ENCODE data around the gene SLC12A6. TPM values are rescaled to one million over a fixed set of nuclear protein-coding genes. Genes with fewer than 3 reads are reported as not detected.
"Not testable (repeated sequence)": the region's sequence is repeated elsewhere in the genome, so short reads cannot be mapped to it uniquely, and the experiment has no call there.

The SLC12A6 gene
- polyA plus RNA-seq (ENCODE audit: insufficient read length in 4 of 4) = 10 to 100 TPM; 20.3 to 25.4 (median 23.1) TPM

GRCh38 chr15:34337557-34338306 lies at the start of gene SLC12A6:
SLC12A6 (minus strand) TSS chr15:34337781; CDS start chr15:34336680, 1,101 bp downstream.
- DNase-seq (ENCODE audit: low read depth in 4 of 4, low spot score in 3 of 4) = peak; percentile 61 to 73 (median 70)

DNA sequence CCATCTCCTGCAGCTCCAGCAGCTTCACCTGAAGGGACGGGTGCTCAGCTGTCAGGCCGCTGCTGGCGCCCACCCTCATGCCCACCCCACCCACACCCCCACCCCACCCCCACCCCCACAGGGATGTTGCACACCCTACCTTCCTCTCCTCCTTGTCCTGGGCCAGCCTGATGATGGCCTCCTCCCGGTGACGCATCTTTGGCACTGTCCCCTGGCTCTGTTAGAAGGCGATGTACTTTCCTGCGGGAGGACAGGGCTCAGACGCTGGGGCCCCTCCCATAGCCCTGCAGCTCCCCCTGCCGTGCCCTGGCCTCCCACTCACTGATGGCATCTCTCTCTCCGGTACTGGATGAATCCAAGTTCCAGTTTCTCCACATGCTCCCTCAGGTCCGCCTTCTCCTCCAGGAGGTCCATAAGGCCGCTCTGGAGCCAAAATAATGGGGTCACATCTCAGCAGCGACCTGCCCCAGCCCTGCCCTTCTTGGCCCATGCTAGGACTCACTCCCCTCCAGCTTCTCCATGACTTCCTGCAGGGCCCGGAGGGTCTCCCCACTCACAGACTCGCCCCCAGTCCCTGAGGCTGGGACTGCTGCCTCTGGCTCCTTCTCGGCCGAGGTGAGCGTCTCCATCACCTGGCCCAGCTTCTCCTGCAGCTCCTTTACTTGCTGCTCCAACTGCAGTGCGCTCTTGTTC lies 44.4 kb upstream of the SLC12A6 start:
- not testable (repeated sequence) for DNase-seq (ENCODE audit: low read depth in 4 of 4, low spot score in 3 of 4)

DNA sequence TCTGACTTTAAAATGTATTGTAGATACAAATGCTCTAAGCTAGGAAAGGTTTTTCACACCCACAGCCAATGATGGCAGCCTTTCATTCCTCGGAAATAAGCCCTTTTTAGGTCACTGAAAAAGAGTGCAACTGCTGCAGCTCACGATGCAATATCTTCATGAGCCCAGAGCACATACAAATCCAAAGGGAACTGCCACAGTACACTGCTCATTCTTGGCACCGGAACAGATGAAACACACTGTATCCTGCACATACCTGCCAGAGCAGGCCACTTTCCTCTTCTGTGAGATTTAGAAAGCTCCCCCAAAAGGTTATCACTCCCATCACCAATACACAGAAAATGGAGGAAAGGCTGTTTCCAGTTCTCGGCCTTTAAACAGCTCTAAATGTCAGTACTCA lies 42.9 kb upstream of the SLC12A6 start:
- not testable (repeated sequence) for DNase-seq (ENCODE audit: low read depth in 4 of 4, low spot score in 3 of 4)

- DNase-seq (ENCODE audit: low read depth in 4 of 4, low spot score in 3 of 4) = no peak
These were observed 39.3 kb upstream of the SLC12A6 start for GRCh38 chr15:34376856-34377255.

DNA sequence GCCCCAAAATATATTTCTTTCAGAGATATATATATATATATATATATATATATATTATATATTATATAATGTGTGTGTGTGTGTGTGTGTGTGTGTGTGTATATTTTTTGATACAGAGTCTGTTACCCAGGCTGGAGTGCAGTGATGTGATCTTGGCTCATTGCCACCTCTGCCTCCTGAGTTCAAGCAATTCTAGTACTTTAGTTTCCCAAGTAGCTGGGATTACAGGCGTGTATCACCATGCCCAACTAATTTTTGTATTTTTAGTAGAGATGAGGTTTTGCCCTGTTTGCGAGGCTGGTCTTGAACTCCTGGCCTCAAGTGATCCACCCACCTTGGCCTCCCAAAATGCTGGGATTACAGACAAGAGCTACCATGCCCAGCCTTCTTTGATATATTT lies 38.0 kb upstream of the SLC12A6 start:
- not testable (repeated sequence) for DNase-seq (ENCODE audit: low read depth in 4 of 4, low spot score in 3 of 4)

GRCh38 chr15:34374816-34375215 lies 37.2 kb upstream of the SLC12A6 start:
- no peak for DNase-seq (ENCODE audit: low read depth in 4 of 4, low spot score in 3 of 4)

DNA sequence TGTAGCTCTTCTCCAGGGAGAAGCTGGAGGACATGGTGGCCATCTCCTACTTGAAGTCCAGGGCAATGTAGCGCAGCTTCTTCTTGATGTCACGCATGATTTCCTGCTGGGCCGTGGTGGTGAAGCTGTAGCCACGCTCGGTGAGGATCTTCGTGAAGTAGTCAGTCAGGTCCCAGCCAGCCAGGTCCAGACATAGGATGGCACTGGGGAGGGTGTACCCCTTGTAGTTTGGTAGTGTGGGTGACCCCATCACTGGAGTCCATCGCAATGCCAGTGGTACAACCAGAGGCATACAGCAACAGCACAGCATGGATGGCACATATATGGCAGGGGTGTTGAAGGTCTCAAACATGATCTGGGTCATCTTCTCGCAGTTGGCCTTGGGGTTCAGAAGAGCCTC lies 36.4 kb upstream of the SLC12A6 start:
- no peak for DNase-seq (ENCODE audit: low read depth in 4 of 4, low spot score in 3 of 4)

GRCh38 chr15:34370643-34371042 lies 33.1 kb upstream of the SLC12A6 start:
- no peak for DNase-seq (ENCODE audit: low read depth in 4 of 4, low spot score in 3 of 4)

- DNase-seq (ENCODE audit: low read depth in 4 of 4, low spot score in 3 of 4) = no peak
These were observed 32.5 kb upstream of the SLC12A6 start for GRCh38 chr15:34370129-34370528.

DNA sequence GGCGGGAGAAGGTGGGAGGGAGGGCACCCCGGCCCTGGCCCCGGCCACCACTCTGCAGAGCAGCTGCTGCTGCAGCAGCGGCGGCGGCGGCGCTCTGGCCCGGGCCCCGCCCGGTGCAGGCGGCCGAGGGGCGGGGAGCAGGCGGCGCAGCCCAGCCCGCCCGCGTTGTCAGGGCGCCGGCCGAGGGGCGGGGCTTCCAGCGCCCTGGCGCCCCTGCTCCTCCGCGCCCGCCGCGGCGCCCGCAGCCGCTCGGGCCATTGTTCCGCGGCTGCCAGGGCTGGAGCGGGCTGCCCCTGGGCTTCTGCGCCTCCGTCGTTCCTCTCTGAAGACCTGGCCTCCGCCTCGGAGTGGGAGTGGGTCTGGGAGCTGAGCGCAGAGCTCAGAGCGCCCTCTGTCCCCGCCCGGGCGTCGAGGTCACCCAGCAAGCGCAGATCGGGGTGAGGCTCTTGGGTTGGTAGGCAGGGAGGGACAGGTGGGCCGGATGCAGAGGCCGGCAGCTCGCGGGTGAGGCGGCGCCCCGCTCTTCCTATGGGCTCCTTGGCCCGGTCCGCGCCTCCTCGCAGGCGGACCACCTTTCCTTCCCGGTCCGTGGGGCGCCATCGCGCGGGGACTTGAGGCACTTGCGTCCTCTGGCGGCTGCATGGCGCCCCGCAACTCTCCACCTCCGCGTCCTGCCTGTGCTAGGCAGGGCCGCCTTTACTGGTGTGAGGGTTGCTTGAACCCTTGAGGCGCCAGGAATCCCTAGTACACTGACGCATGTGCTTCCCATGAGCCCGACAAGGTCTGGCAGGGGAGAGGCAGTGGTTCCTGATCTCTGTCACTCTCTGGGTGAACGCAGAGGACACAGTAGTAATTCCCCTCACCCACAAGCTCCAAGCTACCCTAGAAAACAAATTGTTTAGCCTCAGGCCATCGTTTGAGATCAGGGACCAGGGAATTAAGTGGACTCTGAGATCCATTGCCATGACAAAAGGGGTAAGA lies 29.8 kb upstream of the SLC12A6 start, which contains the start of gene LPCAT4:
Gene LPCAT4, minus strand, starts transcription at position 96 of the 981 bp plus-strand sequence. CDS start 96 bp downstream, outside the sequence.
- peak; percentile 74 to 79 (median 78) for DNase-seq (ENCODE audit: low read depth in 4 of 4, low spot score in 3 of 4)

GRCh38 chr15:34366271-34367065 lies 28.9 kb upstream of the SLC12A6 start:
- DNase-seq (ENCODE audit: low read depth in 4 of 4, low spot score in 3 of 4) = peak in 2 of 4 donors; percentile 26 to 47

- no peak for DNase-seq (ENCODE audit: low read depth in 4 of 4, low spot score in 3 of 4)
These were observed 28.3 kb upstream of the SLC12A6 start for GRCh38 chr15:34365836-34366235.

GRCh38 chr15:34365091-34365825 lies 27.7 kb upstream of the SLC12A6 start:
- no peak for DNase-seq (ENCODE audit: low read depth in 4 of 4, low spot score in 3 of 4)

GRCh38 chr15:34364041-34364440 lies 26.5 kb upstream of the SLC12A6 start:
- DNase-seq (ENCODE audit: low read depth in 4 of 4, low spot score in 3 of 4) = no peak

GRCh38 chr15:34362047-34362773 lies 24.6 kb upstream of the SLC12A6 start:
- DNase-seq (ENCODE audit: low read depth in 4 of 4, low spot score in 3 of 4) = no peak

DNA sequence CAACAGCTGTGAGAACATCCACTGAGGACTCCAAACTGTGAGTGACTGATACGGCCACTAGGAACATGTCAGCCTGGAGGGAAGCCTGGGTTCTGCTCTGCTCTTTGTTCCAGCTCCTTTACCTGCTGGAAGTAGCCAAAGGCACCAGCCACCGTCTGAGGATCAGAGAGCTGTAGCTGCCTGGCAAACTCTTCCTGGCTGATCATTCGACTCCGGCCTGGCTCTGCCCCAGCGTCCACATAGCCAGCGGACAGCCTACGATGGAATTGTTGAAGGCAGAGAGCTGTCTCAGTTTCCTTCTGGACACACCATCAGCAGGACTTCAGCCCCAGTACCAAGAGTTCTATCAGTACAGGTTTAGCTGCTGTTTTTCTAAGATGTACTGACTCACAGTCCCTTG lies 23.7 kb upstream of the SLC12A6 start:
- no peak for DNase-seq (ENCODE audit: low read depth in 4 of 4, low spot score in 3 of 4)

DNA sequence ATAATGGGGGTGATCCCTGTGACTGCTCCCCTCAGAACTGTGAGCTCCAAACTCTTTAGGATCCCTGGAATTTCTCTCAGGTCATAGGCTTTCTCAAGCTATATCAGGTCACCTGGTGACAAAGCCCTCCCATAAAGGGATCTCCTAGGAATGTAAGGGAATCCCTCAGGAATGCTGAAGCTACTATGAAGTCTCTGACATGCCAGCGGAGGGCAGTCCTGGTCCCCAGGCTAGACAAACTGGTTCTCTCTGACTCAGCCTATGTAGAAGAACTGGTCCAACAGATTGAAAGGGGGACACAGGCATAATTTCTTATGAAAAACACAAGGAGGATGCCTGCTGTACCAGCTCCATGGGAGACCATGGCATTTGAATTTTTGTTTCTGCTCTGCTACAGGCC lies 22.7 kb upstream of the SLC12A6 start:
- no peak for DNase-seq (ENCODE audit: low read depth in 4 of 4, low spot score in 3 of 4)

GRCh38 chr15:34359416-34359815 lies 21.8 kb upstream of the SLC12A6 start:
- no peak for DNase-seq (ENCODE audit: low read depth in 4 of 4, low spot score in 3 of 4)

Data from left renal pelvis (tissue), 4 donors.